Heart left ventricle (tissue), 13 donors: ENCODE measurements around the gene MTFR2.

Experiments
- CTCF ChIP-seq, 12 donors: fragments of 200-600 bp; sonication (generic) in 4 of 12; IDR thresholded peaks; one replicate each; pipeline versions ENCODE4 v1.5.0 to v1.8.0; 2018 to 2022; ENCODE audit warnings: antibody characterized with exemption in 12 of 12, mild to moderate bottlenecking in 5 of 12
- POLR2A ChIP-seq, 2 donors: fragments of 450-650 bp; IDR thresholded peaks; one replicate each; pipeline ENCODE4 v1.6.1; 2017; ENCODE audit warnings: antibody characterized with exemption in 2 of 2, mild to moderate bottlenecking in 2 of 2, moderate library complexity in 2 of 2
- donor health status: ischemic (EF 13 %, LVEDD 7.1; RV severe dilation, severe dysfunction).
- donor health status: DM: no; HTN: yes; CAD: no.
- donor health status: DM: no; HTN: no; CAD: no.
- donor health status: ischemic (EF 25% LVEDD 6.9; RV normal size, moderate dysfunction).
- donor health status: ischemic (EF 25% LVEDD 5.7; RV mildly dilated, moderate dysfunction).
- donor health status: ischemic (EF 35%, LVEDD 5.7; RV mildly dilated, moderate dysfunction).
- donor health status: nonischemic (EF 11% LVEDD 7.7; RV severe dilation, severe dysfunction).
- donor health status: DM: yes; HTN: yes; CAD: no.
- donor health status: PGD.
- donor health status: ischemic (EF 29% LVEDD 5.4; RV normal size, mild dysfunction).
- donor health status: nonischemic (EF 23%, LVEDD 6.1; RV moderate dilation, normal function).

- TF ChIP-seq POLR2A (IDR thresholded peaks at IDR 0.05) (no peak), CTCF (IDR thresholded peaks at IDR 0.05) (no peak)
Observed at GRCh38 chr6:136208783-136209182, 41.3 kb downstream of the MTFR2 start.
